Ammon's horn (tissue), 1 donor: ENCODE results near the gene SAMM50.

Source experiments
- DNase-seq: peaks from one replicate; pipeline ENCODE4 v3.0.0-alpha.2; 2016; ENCODE audit warnings: low spot score

The SAMM50 gene

GRCh38 chr22:43945632-43946383, 9.4 kb upstream of the SAMM50 start:
- DNase-seq, result peak; percentile 75

- no peak for DNase-seq
These were observed 8.9 kb upstream of the SAMM50 start for GRCh38 chr22:43946384-43946667.

GRCh38 chr22:43948836-43949406, 6.3 kb upstream of the SAMM50 start:
- no peak for DNase-seq

- no peak for DNase-seq
These were observed 3.9 kb upstream of the SAMM50 start for GRCh38 chr22:43951391-43951790.

GRCh38 chr22:43951966-43952365, 3.3 kb upstream of the SAMM50 start:
- DNase-seq, result no peak

GRCh38 chr22:43953988-43954785, 1.1 kb upstream of the SAMM50 start:
- DNase-seq, result no peak

GRCh38 chr22:43955883-43956782, 891 bp downstream of the SAMM50 start:
- no peak for DNase-seq

GRCh38 chr22:43956805-43957463, 1.7 kb downstream of the SAMM50 start:
- no peak for DNase-seq

GRCh38 chr22:43957871-43958270, 2.6 kb downstream of the SAMM50 start:
- DNase-seq, result no peak

- DNase-seq, result no peak
These were observed 9.1 kb downstream of the SAMM50 start for GRCh38 chr22:43964314-43964857.

GRCh38 chr22:43967069-43967468, 11.8 kb downstream of the SAMM50 start:
- DNase-seq, result no peak

GRCh38 chr22:43968614-43969013, 13.4 kb downstream of the SAMM50 start:
- DNase-seq, result no peak

- DNase-seq, result no peak
These were observed 14.0 kb downstream of the SAMM50 start for GRCh38 chr22:43969021-43969878.

GRCh38 chr22:43969989-43970755, 14.9 kb downstream of the SAMM50 start:
- no peak for DNase-seq

- no peak for DNase-seq
These were observed 15.9 kb downstream of the SAMM50 start for GRCh38 chr22:43971112-43971511.

GRCh38 chr22:43972931-43973462, 17.8 kb downstream of the SAMM50 start:
- no peak for DNase-seq

GRCh38 chr22:43974028-43974545, 18.8 kb downstream of the SAMM50 start:
- no peak for DNase-seq

GRCh38 chr22:43975041-43975440, 19.8 kb downstream of the SAMM50 start:
- no peak for DNase-seq
